Chondrocyte (in vitro differentiated cells): Measurements from ENCODE around the gene RNF157. TPM values are rescaled to one million over a fixed set of nuclear protein-coding genes. Genes with fewer than 3 reads are reported as not detected.

ENCODE experiments used
- DNase-seq: peaks from one replicate; pipeline ENCODE4 v3.0.0; 2021; ENCODE audit warnings: mixed read lengths, low spot score
- H3K27ac Mint-ChIP-seq: one replicate; pipeline ENCODE4 v1.8.0; 2021; ENCODE audit warnings: mild to moderate bottlenecking, moderate library complexity, mixed read lengths; ENCODE audit not compliant: unreplicated experiment
- H3K27me3 Mint-ChIP-seq: 2 replicates; pipeline ENCODE4 v1.8.0; 2021; ENCODE audit warnings: low read depth, mixed read lengths
- H3K36me3 Mint-ChIP-seq: 2 replicates; pipeline ENCODE4 v1.8.0; 2021; ENCODE audit warnings: low read depth, mixed read lengths
- H3K4me1 Mint-ChIP-seq: 2 replicates; pipeline ENCODE4 v1.8.0; 2021; ENCODE audit warnings: low read depth, mild to moderate bottlenecking, mixed read lengths
- H3K4me3 Mint-ChIP-seq: one replicate; pipeline ENCODE4 v1.8.0; 2021; ENCODE audit warnings: mild to moderate bottlenecking, moderate library complexity, mixed read lengths; ENCODE audit not compliant: unreplicated experiment
- H3K9me3 Mint-ChIP-seq: 2 replicates; pipeline ENCODE4 v1.8.0; 2021; ENCODE audit warnings: low read depth, mixed read lengths
- total RNA-seq: library from RNA; stranded (reverse); gene quantifications from 3 replicates; pipeline ENCODE4 v1.2.1, GENCODE V29; 2021
- TF ChIP-seq, protein P1 (sequence below): fragments of 200-600 bp; sonication (generic); IDR thresholded peaks from 2 replicates; pipeline ENCODE4 v1.5.0; 2021; ENCODE audit warnings: antibody characterized with exemption, mild to moderate bottlenecking, moderate library complexity

RNF157 gene
- total RNA-seq, 1 donor from 2014 or later = 1.5 TPM

DNA sequence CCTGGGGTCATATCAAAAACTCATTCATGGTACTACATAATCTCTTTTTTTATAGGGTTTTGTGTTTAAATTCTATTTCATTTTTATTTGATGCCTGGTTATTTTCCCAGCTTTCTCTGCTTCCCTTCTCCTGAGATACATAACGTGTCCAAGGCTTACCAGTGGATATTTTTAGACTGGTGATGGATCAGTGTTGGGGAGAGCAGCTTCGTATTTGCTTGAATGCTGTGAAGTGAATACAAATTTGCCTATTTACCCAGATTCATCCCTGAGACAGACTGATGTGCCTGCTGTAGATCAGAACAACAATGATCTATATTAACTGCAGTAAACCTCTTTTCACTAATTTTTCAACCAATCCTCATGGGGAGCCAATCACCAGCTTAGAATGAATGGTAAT is 56.0 kb downstream of the RNF157 start:
- no peaks in the 10 kb centered on the region for H3K9me3 Mint-ChIP-seq
- H3K4me1 Mint-ChIP-seq = peaks cover 3% of the 10 kb centered on the region
- no peaks in the 10 kb centered on the region for H3K27me3 Mint-ChIP-seq
- H3K27ac Mint-ChIP-seq = no peak overlapping the region
- TF ChIP-seq, protein P1, sequence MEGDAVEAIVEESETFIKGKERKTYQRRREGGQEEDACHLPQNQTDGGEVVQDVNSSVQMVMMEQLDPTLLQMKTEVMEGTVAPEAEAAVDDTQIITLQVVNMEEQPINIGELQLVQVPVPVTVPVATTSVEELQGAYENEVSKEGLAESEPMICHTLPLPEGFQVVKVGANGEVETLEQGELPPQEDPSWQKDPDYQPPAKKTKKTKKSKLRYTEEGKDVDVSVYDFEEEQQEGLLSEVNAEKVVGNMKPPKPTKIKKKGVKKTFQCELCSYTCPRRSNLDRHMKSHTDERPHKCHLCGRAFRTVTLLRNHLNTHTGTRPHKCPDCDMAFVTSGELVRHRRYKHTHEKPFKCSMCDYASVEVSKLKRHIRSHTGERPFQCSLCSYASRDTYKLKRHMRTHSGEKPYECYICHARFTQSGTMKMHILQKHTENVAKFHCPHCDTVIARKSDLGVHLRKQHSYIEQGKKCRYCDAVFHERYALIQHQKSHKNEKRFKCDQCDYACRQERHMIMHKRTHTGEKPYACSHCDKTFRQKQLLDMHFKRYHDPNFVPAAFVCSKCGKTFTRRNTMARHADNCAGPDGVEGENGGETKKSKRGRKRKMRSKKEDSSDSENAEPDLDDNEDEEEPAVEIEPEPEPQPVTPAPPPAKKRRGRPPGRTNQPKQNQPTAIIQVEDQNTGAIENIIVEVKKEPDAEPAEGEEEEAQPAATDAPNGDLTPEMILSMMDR = no peak
- no peaks in the 10 kb centered on the region for H3K36me3 Mint-ChIP-seq
- no peak overlapping the region for H3K4me3 Mint-ChIP-seq
- DNase-seq = no peak

DNA sequence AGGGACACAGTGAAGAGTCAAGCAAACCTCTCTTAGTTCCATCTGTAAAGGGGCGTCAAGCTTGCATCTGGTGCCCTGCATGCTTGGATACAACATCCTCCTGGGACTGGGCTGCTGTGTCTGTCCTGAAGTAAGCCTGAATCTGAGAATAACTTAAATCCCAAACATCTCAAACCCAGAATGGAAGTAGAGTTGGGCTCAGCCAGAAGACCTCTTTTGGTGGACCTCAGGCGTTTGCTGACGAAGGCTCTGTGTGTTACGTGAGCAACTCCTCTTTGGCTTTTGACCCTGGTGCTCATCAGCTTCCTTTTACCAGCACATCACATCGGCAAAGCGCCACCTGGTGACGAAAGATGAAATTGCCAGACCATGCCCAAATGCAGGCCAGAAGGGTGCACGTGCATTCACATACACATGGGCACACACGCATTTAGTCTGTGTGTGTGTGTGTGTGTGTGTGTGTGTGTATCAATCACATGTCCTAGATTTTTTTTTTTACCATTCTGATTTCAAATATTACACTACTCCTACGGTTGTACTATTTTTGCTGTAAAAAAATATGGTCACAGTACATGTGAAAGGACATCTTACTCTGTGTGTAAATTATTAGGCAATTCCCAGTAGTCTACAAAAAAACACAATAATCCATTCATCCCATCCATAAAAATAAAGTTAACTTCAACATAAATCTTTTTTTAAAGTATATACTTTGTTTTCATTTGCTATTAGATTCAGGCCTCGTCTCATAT is 58.1 kb downstream of the RNF157 start:
- Mint-ChIP-seq H3K9me3 (no peaks in the 10 kb centered on the region), H3K27me3 (no peaks in the 10 kb centered on the region), H3K4me1 (peaks cover 3% of the 10 kb centered on the region), H3K36me3 (no peaks in the 10 kb centered on the region), H3K27ac (peak overlapping the region; percentile 20), H3K4me3 (no peak overlapping the region)
- DNase-seq = no peak
- TF ChIP-seq, protein P1 = peak; percentile 96

DNA sequence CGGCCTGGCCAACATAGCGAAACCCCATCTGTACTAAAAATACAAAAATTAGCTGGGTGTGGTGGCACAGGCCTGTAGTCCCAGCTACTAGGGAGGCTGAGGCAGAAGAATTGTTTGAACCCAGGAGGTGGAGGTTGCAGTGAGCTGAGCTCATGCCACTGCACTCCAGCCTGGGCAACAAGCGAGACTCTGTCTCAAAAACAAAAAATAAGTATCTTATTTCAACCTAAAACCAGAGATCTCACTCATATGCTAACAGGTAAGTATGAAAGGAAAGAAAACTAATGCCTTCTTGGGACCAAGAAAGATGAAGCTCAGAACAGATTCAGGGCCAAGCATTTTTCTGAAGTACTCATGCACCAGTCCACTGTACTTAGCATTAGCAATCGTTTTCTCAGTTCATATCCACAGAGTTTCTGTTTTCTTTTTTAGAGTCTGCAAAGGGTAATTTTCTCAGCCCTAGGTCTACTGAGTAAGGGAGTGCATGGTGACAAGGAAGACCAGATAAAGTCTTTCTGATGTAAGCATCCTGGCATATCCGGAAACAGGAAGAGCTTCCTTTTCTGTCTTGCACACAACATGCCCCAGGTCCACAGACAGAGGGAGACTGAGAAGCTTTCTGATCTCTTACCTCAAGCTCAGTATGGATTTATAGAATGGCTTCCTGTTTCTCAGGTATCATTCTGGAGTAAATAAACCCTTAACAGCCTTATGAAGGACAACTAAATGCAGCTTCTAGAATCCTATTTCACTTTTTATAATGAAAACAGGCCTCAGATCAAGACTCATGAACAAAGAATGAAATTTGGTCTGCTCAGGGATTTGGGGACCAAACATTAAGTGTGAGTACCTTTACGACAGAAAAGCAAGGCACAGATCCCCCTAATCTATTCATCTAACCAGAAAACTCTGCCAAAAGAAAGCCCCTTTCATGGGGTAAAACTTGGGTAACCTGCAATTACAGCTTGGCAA is 60.5 kb downstream of the RNF157 start:
- H3K27ac Mint-ChIP-seq = no peak overlapping the region
- peaks cover 3% of the 10 kb centered on the region for H3K4me1 Mint-ChIP-seq
- H3K36me3 Mint-ChIP-seq = no peaks in the 10 kb centered on the region
- H3K4me3 Mint-ChIP-seq = no peak overlapping the region
- H3K27me3 Mint-ChIP-seq = no peaks in the 10 kb centered on the region
- no peak for DNase-seq
- H3K9me3 Mint-ChIP-seq = no peaks in the 10 kb centered on the region
- TF ChIP-seq, protein P1 = peak; percentile 15

DNA sequence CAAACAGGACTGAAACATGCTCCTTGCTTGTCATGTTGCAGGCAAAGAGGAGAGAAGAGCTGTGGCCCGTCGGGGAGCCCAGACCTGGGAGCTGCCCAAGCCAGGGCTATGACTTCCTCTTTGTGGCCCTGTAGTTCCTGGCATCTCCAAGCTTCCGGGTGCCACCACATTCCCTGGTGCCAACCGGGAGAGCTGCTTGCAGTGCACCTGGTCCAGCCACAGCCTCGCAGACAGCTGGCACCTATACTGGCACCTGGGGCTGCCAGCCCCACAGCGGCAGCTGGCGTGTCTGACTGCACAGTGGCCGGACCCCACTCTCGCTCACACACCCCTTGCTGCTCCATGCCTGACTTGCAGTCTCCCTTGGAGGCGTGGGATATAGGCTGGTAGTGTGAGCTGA is 62.2 kb downstream of the RNF157 start:
- TF ChIP-seq, protein P1 = no peak
- Mint-ChIP-seq H3K4me1 (peaks cover 3% of the 10 kb centered on the region), H3K9me3 (no peaks in the 10 kb centered on the region), H3K27me3 (no peaks in the 10 kb centered on the region), H3K4me3 (no peak overlapping the region), H3K36me3 (no peaks in the 10 kb centered on the region), H3K27ac (no peak overlapping the region)
- DNase-seq = no peak
